Spleen (tissue), 11 donors: ENCODE measurements around the gene ADARB1. TPM values are rescaled to one million over a fixed set of nuclear protein-coding genes. Genes with fewer than 3 reads are reported as not detected.

Experiments used
- DNase-seq: peaks from one replicate; pipeline ENCODE4 v3.0.0-alpha.2; 2020
- H3K27ac ChIP-seq, 8 donors: fragments of 200-600 bp; sonication (generic) in 7 of 8; 1 replicate in 4 of 8; 2 replicates in 4 of 8; pipeline versions ENCODE4 v1.5.0 to v1.8.0; 2016 to 2021; ENCODE audit warnings: inconsistent platforms in 4 of 8, mild to moderate bottlenecking in 4 of 8, moderate library complexity in 1 of 8
- H3K27me3 ChIP-seq, 7 donors: fragments of 200-600 bp; sonication (generic) in 6 of 7; replicated peaks in 1 of 7; 1 replicate in 4 of 7; 2 replicates in 3 of 7; pipeline versions ENCODE4 v1.5.0 to v1.8.0; 2016 to 2021; ENCODE audit warnings: inconsistent platforms in 3 of 7, mild to moderate bottlenecking in 1 of 7
- H3K36me3 ChIP-seq, 6 donors: fragments of 200-600 bp; sonication (generic) in 5 of 6; 1 replicate in 4 of 6; 2 replicates in 2 of 6; pipeline versions ENCODE4 v1.5.0 to v1.8.0; 2016 to 2021; ENCODE audit warnings: inconsistent platforms in 2 of 6
- H3K4me1 ChIP-seq, 6 donors: fragments of 200-600 bp; sonication (generic) in 5 of 6; 1 replicate in 3 of 6; 2 replicates in 3 of 6; pipeline versions ENCODE4 v1.5.0 to v1.8.0; 2016 to 2021; ENCODE audit warnings: inconsistent platforms in 3 of 6
- H3K4me3 ChIP-seq, 8 donors: fragments of 200-600 bp; sonication (generic) in 7 of 8; 1 replicate in 4 of 8; 2 replicates in 4 of 8; pipeline versions ENCODE4 v1.5.0 to v1.8.0; 2016 to 2021; ENCODE audit warnings: inconsistent platforms in 4 of 8, mild to moderate bottlenecking in 4 of 8, moderate library complexity in 2 of 8
- H3K9me3 ChIP-seq, 8 donors: fragments of 200-600 bp; sonication (generic) in 7 of 8; 1 replicate in 4 of 8; 2 replicates in 4 of 8; pipeline versions ENCODE4 v1.5.0 to v1.8.0; 2016 to 2021; ENCODE audit warnings: inconsistent platforms in 4 of 8
- CTCF ChIP-seq, 11 experiments: fragments of 200-600 bp in 7 of 11; fragments of 450-650 bp in 4 of 11; sonication (generic) in 4 of 11; IDR thresholded peaks in 8 of 11; conservative IDR thresholded peaks in 3 of 11; 1 replicate in 7 of 11; 2 replicates in 4 of 11; pipeline versions ENCODE4 v1.4.0 to v1.8.0; 2016 to 2021; ENCODE audit warnings: antibody characterized with exemption in 11 of 11, inconsistent platforms in 4 of 11, mild to moderate bottlenecking in 1 of 11
- POLR2A ChIP-seq, 3 donors: fragments of 450-650 bp; IDR thresholded peaks; one replicate each; pipeline ENCODE4 v1.5.1; 2017; ENCODE audit warnings: antibody characterized with exemption in 3 of 3, mild to moderate bottlenecking in 1 of 3
- POLR2AphosphoS5 ChIP-seq, 3 donors: sonication (generic); formaldehyde crosslinking; IDR thresholded peaks; one replicate each; pipeline ENCODE4 v1.5.1; 2017; ENCODE audit warnings: antibody characterized with exemption in 3 of 3
- WGBS, 5 donors: extraction: QIAGEN DNeasy Blood & Tissue Kit in 3 of 5; methylation state at CpG; one replicate each; pipeline versions ENCODE4 v1.1.5 to v1.1.7; 2013 to 2018; 5-methylcytosine and 5-hydroxymethylcytosine counted together
- intact Hi-C: fragments of 100-400 bp; cut with DNase I; formaldehyde crosslinking; loops from one replicate; pipeline ENCODE4 v1.15.0; 2023; ENCODE audit warnings: low total_unique reads
- polyA plus RNA-seq, 3 donors: library from polyadenylated mRNA; stranded (reverse); fragments of 200-250 nt; gene quantifications; one replicate each; pipeline ENCODE4 v1.2.1, GENCODE V29; 2013
- total RNA-seq, 7 donors: library from RNA; depleted of rRNA in 3 of 7; stranded (reverse); fragments of >200 nt in 3 of 7; fragmentation: NEBNext Ultra II Directional in 4 of 7; extraction: Animal tissue kit (Norgen Biotek cat#: 25700) in 4 of 7; gene quantifications; one replicate each; pipeline versions ENCODE4 v1.1.0 to v1.2.1, GENCODE V29; 2016 to 2021
- donor health status: healthy with polysubstance abuse.
- donor health status: DM: no; HTN: no; CAD: no; lungs with moderate emphysema.
- donor health status: DM: no; HTN: no; CAD: no.
- donor health status: Bipolar disorder and iron deficiency.
- donor health status: healthy.
- donor health status: DM: no; HTN: no; CAD: no.
- donor health status: DM: yes; HTN: yes; CAD: no.

Gene ADARB1
- total and polyA plus RNA-seq, 10 donors = 9.1 to 50.8 (median 29.0) TPM

- H3K27ac ChIP-seq = no peak overlapping the region
- 91 to 98% (median 95%) methylated on average over 8 to 12 of the region's 12 CpGs for WGBS, 5 donors
- intact Hi-C loops = no loop called here
- TF ChIP-seq CTCF (IDR thresholded peaks at IDR 0.05 in 8 of 11, conservative IDR thresholded peaks at IDR 0.05 in 3 of 11) (no peak), POLR2A (IDR thresholded peaks at IDR 0.05) (no peak), POLR2AphosphoS5 (IDR thresholded peaks at IDR 0.05) (no peak)
- no peak overlapping the region for H3K4me3 ChIP-seq
- H3K36me3 ChIP-seq = peaks cover 0 to 85% (median 44%) of the 10 kb centered on the region in 6 donors
- no peak for DNase-seq
- H3K9me3 ChIP-seq = no peaks in the 10 kb centered on the region
- no peaks in the 10 kb centered on the region for H3K4me1 ChIP-seq
- no peaks in the 10 kb centered on the region for H3K27me3 ChIP-seq
Measured at GRCh38 chr21:45178070-45178608, 103.8 kb downstream of the ADARB1 start.

GRCh38 chr21:45178971-45179370 is 104.6 kb downstream of the ADARB1 start:
- DNase-seq = no peak
- H3K4me1 ChIP-seq = no peaks in the 10 kb centered on the region
- 92 to 97% (median 95%) methylated on average over 11 of the region's 11 CpGs for WGBS, 5 donors
- H3K27ac ChIP-seq = no peak overlapping the region
- TF ChIP-seq POLR2AphosphoS5 (IDR thresholded peaks at IDR 0.05) (no peak), CTCF (IDR thresholded peaks at IDR 0.05 in 8 of 11, conservative IDR thresholded peaks at IDR 0.05 in 3 of 11) (no peak)
- no peaks in the 10 kb centered on the region for H3K9me3 ChIP-seq
- H3K4me3 ChIP-seq = no peak overlapping the region
- H3K36me3 ChIP-seq = peaks cover 0 to 89% (median 45%) of the 10 kb centered on the region in 6 donors
- intact Hi-C loops = no loop called here
- H3K27me3 ChIP-seq = no peaks in the 10 kb centered on the region

GRCh38 chr21:45179568-45180245 is 105.3 kb downstream of the ADARB1 start:
- no peaks in the 10 kb centered on the region for H3K4me1 ChIP-seq
- intact Hi-C loops = no loop called here
- WGBS, 5 donors = 94 to 97% (median 97%) methylated on average over 19 to 20 of the region's 20 CpGs
- no peak overlapping the region for H3K27ac ChIP-seq
- no peak for TF ChIP-seq POLR2A (IDR thresholded peaks at IDR 0.05)
- no peak for TF ChIP-seq POLR2AphosphoS5 (IDR thresholded peaks at IDR 0.05)
- TF ChIP-seq CTCF (IDR thresholded peaks at IDR 0.05 in 8 of 11, conservative IDR thresholded peaks at IDR 0.05 in 3 of 11) = no peak
- DNase-seq = no peak
- no peaks in the 10 kb centered on the region for H3K9me3 ChIP-seq
- H3K36me3 ChIP-seq = peaks cover 0 to 91% (median 47%) of the 10 kb centered on the region in 6 donors
- no peaks in the 10 kb centered on the region for H3K27me3 ChIP-seq
- no peak overlapping the region for H3K4me3 ChIP-seq

- intact Hi-C loops = no loop called here
- no peak for DNase-seq
- Histone ChIP-seq H3K9me3 (no peaks in the 10 kb centered on the region), H3K27ac (no peak overlapping the region), H3K27me3 (no peaks in the 10 kb centered on the region), H3K4me3 (no peak overlapping the region), H3K4me1 (no peaks in the 10 kb centered on the region), H3K36me3 (peaks cover 0 to 96% (median 52%) of the 10 kb centered on the region in 6 donors)
- 92 to 95% (median 93%) methylated on average over 11 of the region's 11 CpGs for WGBS, 5 donors
- TF ChIP-seq POLR2AphosphoS5 (IDR thresholded peaks at IDR 0.05) (no peak), POLR2A (IDR thresholded peaks at IDR 0.05) (no peak), CTCF (IDR thresholded peaks at IDR 0.05 in 8 of 11, conservative IDR thresholded peaks at IDR 0.05 in 3 of 11) (no peak)
Measured at GRCh38 chr21:45180246-45180599, 105.8 kb downstream of the ADARB1 start.
